ENCODE results near the gene TSPAN31. TPM values are rescaled to one million over a fixed set of nuclear protein-coding genes. Genes with fewer than 3 reads are reported as not detected.

Gene TSPAN31
- total and polyA plus RNA-seq, 2 experiments from 2014 or later = 15.5 to 15.6 TPM

Small RNA genes within 50 kb of the gene (microRNA-seq; reads per million reads assigned to microRNA genes)
- not detected for gene MIR6759

Other genes with a start within 250 kb of the TSPAN31 start
- 3.9 and 4.1 TPM in 2 replicates for gene DDIT3, start 224.5 kb upstream of the TSPAN31 start, total RNA-seq (2014; rRNA removed; shearing (Covaris generic))
- gene DDIT3, start 224.5 kb upstream of the TSPAN31 start, polyA plus RNA-seq (2016; fragmentation: Nextera tagmentation; extraction: Ambion mirVana) = 11.7 and 12.5 TPM in 2 replicates
- gene MBD6, start 222.2 kb upstream of the TSPAN31 start, total RNA-seq (2014; rRNA removed; shearing (Covaris generic)) = 12.5 and 16.9 TPM in 2 replicates
- 17.1 and 18.3 TPM in 2 replicates for gene MBD6, start 222.2 kb upstream of the TSPAN31 start, polyA plus RNA-seq (2016; fragmentation: Nextera tagmentation; extraction: Ambion mirVana)
- 134 and 157 TPM in 2 replicates for gene DCTN2, start 197.8 kb upstream of the TSPAN31 start, total RNA-seq (2014; rRNA removed; shearing (Covaris generic))
- gene DCTN2, start 197.8 kb upstream of the TSPAN31 start, polyA plus RNA-seq (2016; fragmentation: Nextera tagmentation; extraction: Ambion mirVana) = 56.1 and 62.3 TPM in 2 replicates
- 16.5 and 21.3 TPM in 2 replicates for gene KIF5A, start 195.0 kb upstream of the TSPAN31 start, total RNA-seq (2014; rRNA removed; shearing (Covaris generic))
- gene KIF5A, start 195.0 kb upstream of the TSPAN31 start, polyA plus RNA-seq (2016; fragmentation: Nextera tagmentation; extraction: Ambion mirVana) = 9.1 and 11.1 TPM in 2 replicates
- gene PIP4K2C, start 153.8 kb upstream of the TSPAN31 start, total RNA-seq (2014; rRNA removed; shearing (Covaris generic)) = 26.4 and 30.6 TPM in 2 replicates
- gene PIP4K2C, start 153.8 kb upstream of the TSPAN31 start, polyA plus RNA-seq (2016; fragmentation: Nextera tagmentation; extraction: Ambion mirVana) = 10.5 and 10.8 TPM in 2 replicates
- gene DTX3, start 140.2 kb upstream of the TSPAN31 start, total RNA-seq (2014; rRNA removed; shearing (Covaris generic)) = 37.8 and 46.6 TPM in 2 replicates
- gene DTX3, start 140.2 kb upstream of the TSPAN31 start, polyA plus RNA-seq (2016; fragmentation: Nextera tagmentation; extraction: Ambion mirVana) = 16.7 and 22.8 TPM in 2 replicates
- 9.9 and 10.2 TPM in 2 replicates for gene ARHGEF25, start 133.6 kb upstream of the TSPAN31 start, total RNA-seq (2014; rRNA removed; shearing (Covaris generic))
- 0.53 TPM in 1 of 2 replicates, not detected in the other for gene ARHGEF25, start 133.6 kb upstream of the TSPAN31 start, polyA plus RNA-seq (2016; fragmentation: Nextera tagmentation; extraction: Ambion mirVana)
- gene B4GALNT1, start 111.8 kb upstream of the TSPAN31 start, total RNA-seq (2014; rRNA removed; shearing (Covaris generic)) = 2.4 and 2.8 TPM in 2 replicates
- 1.3 and 1.4 TPM in 2 replicates for gene B4GALNT1, start 111.8 kb upstream of the TSPAN31 start, polyA plus RNA-seq (2016; fragmentation: Nextera tagmentation; extraction: Ambion mirVana)
- gene OS9, start 50.9 kb upstream of the TSPAN31 start, total RNA-seq (2014; rRNA removed; shearing (Covaris generic)) = 66.1 and 79.7 TPM in 2 replicates
- 27.5 and 29.3 TPM in 2 replicates for gene OS9, start 50.9 kb upstream of the TSPAN31 start, polyA plus RNA-seq (2016; fragmentation: Nextera tagmentation; extraction: Ambion mirVana)
- gene AGAP2, start 6.3 kb upstream of the TSPAN31 start, total RNA-seq (2014; rRNA removed; shearing (Covaris generic)) = 1.1 and 1.3 TPM in 2 replicates
- gene AGAP2, start 6.3 kb upstream of the TSPAN31 start, polyA plus RNA-seq (2016; fragmentation: Nextera tagmentation; extraction: Ambion mirVana) = 0.36 and 0.38 TPM in 2 replicates
- gene CDK4, start 7.3 kb downstream of the TSPAN31 start, total RNA-seq (2014; rRNA removed; shearing (Covaris generic)) = 198 and 214 TPM in 2 replicates
- gene CDK4, start 7.3 kb downstream of the TSPAN31 start, polyA plus RNA-seq (2016; fragmentation: Nextera tagmentation; extraction: Ambion mirVana) = 105 and 108 TPM in 2 replicates
- 2.9 and 3.5 TPM in 2 replicates for gene MARCHF9, start 10.1 kb downstream of the TSPAN31 start, total RNA-seq (2014; rRNA removed; shearing (Covaris generic))
- gene MARCHF9, start 10.1 kb downstream of the TSPAN31 start, polyA plus RNA-seq (2016; fragmentation: Nextera tagmentation; extraction: Ambion mirVana) = 3.1 and 3.3 TPM in 2 replicates
- gene CYP27B1, start 22.0 kb downstream of the TSPAN31 start, total RNA-seq (2014; rRNA removed; shearing (Covaris generic)) = 2.7 and 6.8 TPM in 2 replicates
- 0.83 and 1.1 TPM in 2 replicates for gene CYP27B1, start 22.0 kb downstream of the TSPAN31 start, polyA plus RNA-seq (2016; fragmentation: Nextera tagmentation; extraction: Ambion mirVana)
- gene METTL1, start 27.1 kb downstream of the TSPAN31 start, total RNA-seq (2014; rRNA removed; shearing (Covaris generic)) = 12.2 and 18.9 TPM in 2 replicates
- 39.5 and 47.0 TPM in 2 replicates for gene METTL1, start 27.1 kb downstream of the TSPAN31 start, polyA plus RNA-seq (2016; fragmentation: Nextera tagmentation; extraction: Ambion mirVana)
- gene EEF1AKMT3, start 27.6 kb downstream of the TSPAN31 start, total RNA-seq (2014; rRNA removed; shearing (Covaris generic)) = 3.0 and 5.3 TPM in 2 replicates
- 1.3 and 1.7 TPM in 2 replicates for gene EEF1AKMT3, start 27.6 kb downstream of the TSPAN31 start, polyA plus RNA-seq (2016; fragmentation: Nextera tagmentation; extraction: Ambion mirVana)
- 29.5 and 30.9 TPM in 2 replicates for gene TSFM, start 37.7 kb downstream of the TSPAN31 start, total RNA-seq (2014; rRNA removed; shearing (Covaris generic))
- 41.7 and 43.1 TPM in 2 replicates for gene TSFM, start 37.7 kb downstream of the TSPAN31 start, polyA plus RNA-seq (2016; fragmentation: Nextera tagmentation; extraction: Ambion mirVana)
- gene AVIL, start 73.7 kb downstream of the TSPAN31 start, total RNA-seq (2014; rRNA removed; shearing (Covaris generic)) = 0.12 and 0.17 TPM in 2 replicates
- 0.59 and 1.3 TPM in 2 replicates for gene AVIL, start 73.7 kb downstream of the TSPAN31 start, polyA plus RNA-seq (2016; fragmentation: Nextera tagmentation; extraction: Ambion mirVana)
- 66.3 and 81.9 TPM in 2 replicates for gene CTDSP2, start 101.7 kb downstream of the TSPAN31 start, total RNA-seq (2014; rRNA removed; shearing (Covaris generic))
- gene CTDSP2, start 101.7 kb downstream of the TSPAN31 start, polyA plus RNA-seq (2016; fragmentation: Nextera tagmentation; extraction: Ambion mirVana) = 20.8 and 22.8 TPM in 2 replicates
- 14.7 and 22.4 TPM in 2 replicates for gene ATP23, start 196.5 kb downstream of the TSPAN31 start, total RNA-seq (2014; rRNA removed; shearing (Covaris generic))
- gene ATP23, start 196.5 kb downstream of the TSPAN31 start, polyA plus RNA-seq (2016; fragmentation: Nextera tagmentation; extraction: Ambion mirVana) = 21.0 and 22.1 TPM in 2 replicates

Measured in GM23338 (cell line).